Panc1 (cell line): ENCODE data around the gene ACSM4. TPM values are rescaled to one million over a fixed set of nuclear protein-coding genes. Genes with fewer than 3 reads are reported as not detected.

Experiments used
- ATAC-seq: fragments of 200-7000 bp; cut with Tn5 transposase; 2 replicates; pipeline ENCODE4 v1.9.1; 2020; ENCODE audit warnings: mild to moderate bottlenecking, moderate library complexity
- BruUV-seq: library from RNA; stranded (reverse); fragments of 400-500 nt; replicated peaks from 2 replicates; lab custom pipeline; 2021; lab: Mats Ljungman, UMichigan
- CTCF ChIA-PET: fragments of 300-600 bp; sonication (Branson Sonifier 250); formaldehyde crosslinking; loops from one replicate; lab custom pipeline; 2022; ENCODE audit warnings: antibody characterized with exemption; lab: Charles Lee
- POLR2A ChIA-PET: fragments of 300-600 bp; sonication (Branson Sonifier 250); formaldehyde crosslinking; loops from one replicate; lab custom pipeline; 2022; ENCODE audit warnings: antibody characterized with exemption; lab: Charles Lee
- DNase-seq: peaks from one replicate; pipeline ENCODE4 v3.0.0-alpha.2; 2010; ENCODE audit warnings: low read depth, low spot score
- H3K27ac ChIP-seq: 2 replicates; pipeline ENCODE4 v1.5.1; 2011; ENCODE audit warnings: mild to moderate bottlenecking, low read length, inconsistent platforms
- H3K27me3 ChIP-seq: fragments of 200-500 bp; sonication (Bioruptor generic); 2 replicates; pipeline ENCODE4 v1.6.0; 2014; ENCODE audit warnings: low read length, inconsistent platforms; ENCODE audit not compliant: control insufficient read depth, insufficient read depth
- H3K36me3 ChIP-seq: fragments of 200-500 bp; sonication (Bioruptor generic); 2 replicates; pipeline ENCODE4 v1.5.1; 2014; ENCODE audit warnings: inconsistent platforms, mild to moderate bottlenecking, low read length, moderate library complexity; ENCODE audit not compliant: control insufficient read depth, insufficient read depth
- H3K4me1 ChIP-seq: 2 replicates; pipeline ENCODE4 v1.5.1; 2011; ENCODE audit warnings: inconsistent platforms, mild to moderate bottlenecking, low read length, moderate library complexity; ENCODE audit not compliant: control insufficient read depth, insufficient read depth
- H3K4me3 ChIP-seq, 2 experiments: 2 replicates each; pipeline ENCODE4 v1.5.1; 2011 to 2012; ENCODE audit warnings: low read depth in 2 of 2, low read length in 2 of 2, mild to moderate bottlenecking in 2 of 2, inconsistent platforms in 1 of 2, moderate library complexity in 1 of 2
- H3K9me3 ChIP-seq: fragments of 200-500 bp; sonication (Bioruptor generic); 2 replicates; pipeline ENCODE4 v1.5.1; 2014; ENCODE audit warnings: low read depth, mild to moderate bottlenecking, inconsistent platforms, low read length, moderate library complexity; ENCODE audit not compliant: control insufficient read depth, insufficient read depth
- POLR2AphosphoS5 ChIP-seq: IDR thresholded peaks from 2 replicates; pipeline ENCODE4 v1.6.1; 2012; ENCODE audit warnings: mild to moderate bottlenecking, low read depth, low read length, moderate library complexity
- REST ChIP-seq, 2 experiments: IDR thresholded peaks; 2 replicates each; pipeline ENCODE4 v1.6.1; 2011 to 2012; ENCODE audit warnings: low read depth in 2 of 2, control low read depth in 1 of 2, low read length in 1 of 2, mild to moderate bottlenecking in 1 of 2, moderate library complexity in 1 of 2; ENCODE audit not compliant: insufficient read depth in 1 of 2
- SIN3A ChIP-seq: IDR thresholded peaks from 2 replicates; pipeline ENCODE4 v1.6.1; 2012; ENCODE audit warnings: low read depth, mild to moderate bottlenecking, low read length, moderate library complexity, borderline replicate concordance; ENCODE audit not compliant: insufficient read depth
- TCF7L2 ChIP-seq: IDR thresholded peaks from 2 replicates; pipeline ENCODE4 v1.6.1; 2011; ENCODE audit warnings: mild to moderate bottlenecking, low read depth, low read length, inconsistent platforms
- in situ Hi-C: cut with HindIII; loops from 2 replicates; pipeline ENCODE4 v1.10.0; 2016; ENCODE audit warnings: low sequenced_read_pairs, low pct_unique_long_range_greater_than_20kb
- intact Hi-C: fragments of 100-400 bp; cut with micrococcal nuclease; formaldehyde crosslinking; loops from one replicate; pipeline ENCODE4 v1.10.0; 2022; ENCODE audit not compliant: unreplicated experiment
- total RNA-seq: library from RNA; stranded (reverse); gene quantifications from one replicate; pipeline ENCODE4 v1.2.1, GENCODE V29; 2021; ENCODE audit not compliant: unreplicated experiment
- TF ChIP-seq, protein P1 (sequence below): fragments of 450-650 bp; IDR thresholded peaks from 2 replicates; pipeline ENCODE4 v1.5.1; 2017; ENCODE audit warnings: mild to moderate bottlenecking

Gene ACSM4
- total RNA-seq, 1 experiment from 2014 or later: not detected

DNA sequence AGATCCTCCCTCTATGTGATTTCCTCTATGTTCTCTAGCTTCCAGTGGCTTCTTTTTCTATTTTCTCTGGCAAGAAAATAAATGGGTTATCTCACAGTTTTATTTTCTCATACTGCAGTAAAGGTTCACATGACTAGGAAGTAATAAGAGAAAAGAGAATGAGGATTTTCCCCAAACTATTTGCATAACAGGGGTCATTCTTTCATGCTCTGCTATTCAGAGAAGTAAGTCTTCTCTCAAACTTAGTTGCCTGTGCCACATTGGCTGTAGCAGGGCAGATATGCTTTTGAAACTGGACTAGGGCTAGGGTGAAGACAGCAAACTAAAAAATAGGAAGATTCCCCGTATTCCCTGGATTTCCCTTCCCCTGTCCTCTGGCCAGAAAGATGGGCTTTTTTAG is 57.4 kb downstream of the ACSM4 start:
- in situ Hi-C loops: no loop called here
- H3K4me1 ChIP-seq: no peaks in the 10 kb centered on the region
- no peak overlapping the region for H3K27ac ChIP-seq
- BruUV-seq: no TSS peak
- ChIA-PET POLR2A (no interaction called here), CTCF (no interaction called here)
- no peak for DNase-seq
- TF ChIP-seq, protein P1, sequence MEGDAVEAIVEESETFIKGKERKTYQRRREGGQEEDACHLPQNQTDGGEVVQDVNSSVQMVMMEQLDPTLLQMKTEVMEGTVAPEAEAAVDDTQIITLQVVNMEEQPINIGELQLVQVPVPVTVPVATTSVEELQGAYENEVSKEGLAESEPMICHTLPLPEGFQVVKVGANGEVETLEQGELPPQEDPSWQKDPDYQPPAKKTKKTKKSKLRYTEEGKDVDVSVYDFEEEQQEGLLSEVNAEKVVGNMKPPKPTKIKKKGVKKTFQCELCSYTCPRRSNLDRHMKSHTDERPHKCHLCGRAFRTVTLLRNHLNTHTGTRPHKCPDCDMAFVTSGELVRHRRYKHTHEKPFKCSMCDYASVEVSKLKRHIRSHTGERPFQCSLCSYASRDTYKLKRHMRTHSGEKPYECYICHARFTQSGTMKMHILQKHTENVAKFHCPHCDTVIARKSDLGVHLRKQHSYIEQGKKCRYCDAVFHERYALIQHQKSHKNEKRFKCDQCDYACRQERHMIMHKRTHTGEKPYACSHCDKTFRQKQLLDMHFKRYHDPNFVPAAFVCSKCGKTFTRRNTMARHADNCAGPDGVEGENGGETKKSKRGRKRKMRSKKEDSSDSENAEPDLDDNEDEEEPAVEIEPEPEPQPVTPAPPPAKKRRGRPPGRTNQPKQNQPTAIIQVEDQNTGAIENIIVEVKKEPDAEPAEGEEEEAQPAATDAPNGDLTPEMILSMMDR: no peak
- no peak for TF ChIP-seq TCF7L2
- no peak for TF ChIP-seq SIN3A
- TF ChIP-seq POLR2AphosphoS5: no peak
- TF ChIP-seq REST (IDR thresholded peaks at IDR 0.05; ENCODE audit: insufficient read depth in 1 of 2, low read depth in 2 of 2, low read length in 1 of 2): no peak
- H3K4me3 ChIP-seq: no peak overlapping the region
- no peaks in the 10 kb centered on the region for H3K27me3 ChIP-seq
- H3K9me3 ChIP-seq: no peaks in the 10 kb centered on the region
- intact Hi-C loops: no loop called here
- ATAC-seq: no peak
- H3K36me3 ChIP-seq: no peaks in the 10 kb centered on the region

DNA sequence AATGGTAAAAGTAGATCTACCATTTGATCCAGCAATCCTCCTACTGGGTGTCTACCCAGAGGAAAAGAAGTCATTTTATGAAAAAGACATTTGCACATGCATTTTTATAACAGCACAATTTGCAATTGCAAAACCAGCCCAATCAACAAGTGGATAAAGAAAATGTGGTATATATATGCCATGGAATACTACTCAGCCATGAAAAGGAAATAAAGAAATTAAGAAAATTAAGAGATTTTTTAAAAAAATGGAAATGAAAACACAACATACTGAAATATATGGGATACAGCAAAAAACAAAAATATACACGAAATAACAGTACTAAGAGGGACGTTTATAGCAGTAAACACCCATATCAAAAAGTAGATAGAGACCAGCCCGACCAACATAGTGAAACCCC is 58.9 kb downstream of the ACSM4 start:
- Histone ChIP-seq H3K9me3 (no peaks in the 10 kb centered on the region), H3K4me1 (no peaks in the 10 kb centered on the region), H3K4me3 (no peak overlapping the region), H3K27me3 (no peaks in the 10 kb centered on the region), H3K36me3 (no peaks in the 10 kb centered on the region), H3K27ac (no peak overlapping the region)
- TF ChIP-seq, protein P1: no peak
- TF ChIP-seq POLR2AphosphoS5: no peak
- no peak for TF ChIP-seq REST (IDR thresholded peaks at IDR 0.05; ENCODE audit: insufficient read depth in 1 of 2, low read depth in 2 of 2, low read length in 1 of 2)
- no peak for TF ChIP-seq TCF7L2
- no peak for TF ChIP-seq SIN3A
- ATAC-seq (no peak), DNase-seq (no peak)
- in situ Hi-C loops (no loop called here), intact Hi-C loops (no loop called here)
- ChIA-PET CTCF (no interaction called here), POLR2A (no interaction called here)
- no TSS peak for BruUV-seq
